HG02571 (cell line): ENCODE measurements around the gene KIAA1549.

Experiments
- ATAC-seq: cut with Tn5 transposase; IDR thresholded peaks from one replicate; pipeline ENCODE4 v1.9.1; 2021; ENCODE audit warnings: mild to moderate bottlenecking, moderate library complexity; ENCODE audit not compliant: unreplicated experiment

KIAA1549 gene

GRCh38 chr7:138861051-138861450 is 120.1 kb downstream of the KIAA1549 start:
- ATAC-seq: no peak

- ATAC-seq: no peak
These were observed 123.5 kb downstream of the KIAA1549 start for GRCh38 chr7:138857728-138858127.

GRCh38 chr7:138854115-138854645 is 127.0 kb downstream of the KIAA1549 start:
- no peak for ATAC-seq

GRCh38 chr7:138853448-138853847 is 127.7 kb downstream of the KIAA1549 start:
- ATAC-seq: no peak

- ATAC-seq: no peak
These were observed 128.7 kb downstream of the KIAA1549 start for GRCh38 chr7:138852469-138852868.

- ATAC-seq: no peak
These were observed 131.5 kb downstream of the KIAA1549 start for GRCh38 chr7:138849701-138850100.

- ATAC-seq: no peak
These were observed 132.9 kb downstream of the KIAA1549 start for GRCh38 chr7:138848056-138848980.

GRCh38 chr7:138845711-138846110 is 135.5 kb downstream of the KIAA1549 start:
- no peak for ATAC-seq

- no peak for ATAC-seq
These were observed 137.3 kb downstream of the KIAA1549 start for GRCh38 chr7:138843632-138844580.

- ATAC-seq: no peak
These were observed 139.1 kb downstream of the KIAA1549 start for GRCh38 chr7:138842111-138842510.

- ATAC-seq: no peak
These were observed 143.0 kb downstream of the KIAA1549 start for GRCh38 chr7:138838166-138838565.

GRCh38 chr7:138837627-138838026 is 143.6 kb downstream of the KIAA1549 start:
- ATAC-seq: no peak

- ATAC-seq: no peak
These were observed 146.1 kb downstream of the KIAA1549 start for GRCh38 chr7:138835087-138835486.

GRCh38 chr7:138834583-138834982 is 146.6 kb downstream of the KIAA1549 start:
- no peak for ATAC-seq

GRCh38 chr7:138833596-138833995 is 147.6 kb downstream of the KIAA1549 start:
- no peak for ATAC-seq

GRCh38 chr7:138832966-138833365 is 148.2 kb downstream of the KIAA1549 start:
- ATAC-seq: no peak

GRCh38 chr7:138829335-138829734 is 151.9 kb downstream of the KIAA1549 start:
- no peak for ATAC-seq

GRCh38 chr7:138828302-138828701 is 152.9 kb downstream of the KIAA1549 start:
- no peak for ATAC-seq

GRCh38 chr7:138825049-138825721 is 156.0 kb downstream of the KIAA1549 start:
- ATAC-seq: no peak

- ATAC-seq: no peak
These were observed 158.2 kb downstream of the KIAA1549 start for GRCh38 chr7:138822867-138823535.
